Measurements from ENCODE around the gene CTF1.
"Not testable (repeated sequence)": the region's sequence is repeated elsewhere in the genome, so short reads cannot be mapped to it uniquely, and the experiment has no call there.

The CTF1 gene

DNA sequence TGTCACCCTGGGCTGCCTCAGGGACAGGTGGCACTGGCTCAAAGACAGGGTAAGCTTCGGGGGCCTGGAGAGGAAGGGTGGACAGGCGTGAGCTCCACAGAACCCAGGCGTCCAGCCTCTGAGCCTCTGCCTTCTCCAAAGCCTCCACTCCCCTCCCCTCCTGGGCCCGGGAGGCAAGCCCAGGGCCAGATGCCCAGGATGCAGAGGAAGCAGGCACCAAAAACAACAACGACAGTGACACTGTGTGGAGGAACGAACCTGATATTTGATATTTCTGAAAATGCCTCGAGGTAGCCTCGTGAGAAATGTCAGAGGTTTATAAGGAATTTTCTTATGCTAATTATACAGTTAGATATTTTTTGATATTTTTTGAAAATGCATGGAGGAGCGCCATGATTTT, 8.5 kb upstream of the CTF1 start:
- DNase-seq (ENCODE audit: low spot score), result no peak

DNA sequence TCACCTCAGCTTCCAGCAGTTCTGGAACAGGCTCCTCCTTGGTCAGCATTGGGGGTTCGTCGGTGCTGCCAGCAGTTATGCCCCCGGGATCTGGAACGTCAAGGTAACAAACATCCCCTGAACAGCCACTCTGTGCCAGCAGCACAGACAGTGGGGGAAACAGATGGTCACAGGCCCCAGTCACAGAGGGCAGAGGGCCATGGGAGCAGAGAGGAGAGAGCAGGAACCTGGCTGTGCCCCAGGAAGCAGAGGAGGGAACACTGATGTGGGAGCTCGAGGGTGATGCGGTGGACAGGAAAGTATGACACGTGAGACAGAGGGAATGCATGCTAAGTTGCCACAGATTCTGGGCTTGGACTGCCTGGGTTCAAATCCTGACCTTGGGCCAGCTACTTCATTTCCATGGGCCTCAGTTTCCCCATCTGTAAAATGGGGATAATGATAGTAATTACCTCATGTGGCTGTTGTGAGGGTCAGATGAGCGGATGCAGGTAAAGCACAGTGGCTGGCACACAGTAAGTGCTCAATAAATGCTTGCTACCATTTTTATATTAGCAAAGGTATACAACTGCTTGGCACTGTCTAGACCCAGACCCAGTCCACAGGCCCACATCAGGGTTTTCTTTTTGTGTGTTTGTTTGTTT, 7.4 kb upstream of the CTF1 start:
- DNase-seq (ENCODE audit: low spot score), result no peak

DNA sequence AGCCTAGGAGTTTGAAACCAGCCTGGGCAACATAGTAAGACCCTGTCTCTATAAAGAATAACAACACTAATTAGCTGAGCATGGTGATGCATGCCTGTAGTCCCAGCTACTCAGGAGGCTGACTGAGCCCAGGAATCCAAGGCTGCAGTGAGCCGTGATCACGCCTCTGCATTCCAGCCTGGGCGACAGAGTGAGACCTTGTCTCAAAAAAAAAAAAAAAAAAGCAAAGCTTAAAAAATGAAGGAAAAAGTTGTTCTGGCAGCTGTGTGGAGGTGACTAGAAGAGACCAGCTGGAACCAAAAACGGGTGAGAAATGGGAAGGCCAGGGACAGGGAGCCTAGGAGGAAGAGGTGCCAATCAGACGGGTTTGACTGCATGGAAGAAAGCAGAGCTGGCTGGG, 6.7 kb upstream of the CTF1 start:
- DNase-seq (ENCODE audit: low spot score), result no peak

DNA sequence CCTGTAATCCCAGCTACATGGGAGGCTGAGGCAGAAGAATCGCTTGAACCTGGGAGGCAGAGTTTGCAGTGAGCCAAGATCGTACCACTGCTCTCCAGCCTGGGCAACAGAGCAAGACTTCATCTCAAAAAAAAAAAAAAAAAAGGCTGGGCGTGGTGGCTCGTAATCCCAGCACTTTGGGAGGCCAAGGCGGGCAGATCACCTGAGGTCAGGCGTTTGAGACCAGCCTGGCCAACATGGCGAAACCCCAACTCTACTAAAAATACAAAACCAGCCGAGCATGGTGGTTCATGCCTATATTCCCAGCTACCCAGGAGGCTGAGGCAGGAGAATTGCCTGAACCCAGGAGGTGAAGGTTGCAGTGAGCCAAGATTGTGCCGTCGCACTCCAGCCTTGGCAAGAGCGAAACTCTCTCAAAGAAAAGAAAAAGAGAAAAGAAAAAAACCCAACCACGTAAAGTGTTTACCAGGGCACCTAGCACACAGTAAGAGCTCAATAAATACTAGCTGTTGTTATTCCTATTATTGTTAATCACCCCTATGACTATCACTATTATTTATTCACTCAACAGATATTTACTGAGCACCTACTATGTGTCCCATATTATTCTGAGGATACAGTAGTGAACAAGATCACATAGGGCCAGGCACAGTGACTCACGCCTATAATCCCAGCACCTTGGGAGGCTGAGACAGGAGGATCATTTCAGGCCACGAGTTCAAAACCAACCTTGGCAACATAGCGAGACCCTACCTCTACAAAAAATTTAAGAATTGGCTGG, 5.2 kb upstream of the CTF1 start:
- DNase-seq (ENCODE audit: low spot score), result not testable (repeated sequence)

DNA sequence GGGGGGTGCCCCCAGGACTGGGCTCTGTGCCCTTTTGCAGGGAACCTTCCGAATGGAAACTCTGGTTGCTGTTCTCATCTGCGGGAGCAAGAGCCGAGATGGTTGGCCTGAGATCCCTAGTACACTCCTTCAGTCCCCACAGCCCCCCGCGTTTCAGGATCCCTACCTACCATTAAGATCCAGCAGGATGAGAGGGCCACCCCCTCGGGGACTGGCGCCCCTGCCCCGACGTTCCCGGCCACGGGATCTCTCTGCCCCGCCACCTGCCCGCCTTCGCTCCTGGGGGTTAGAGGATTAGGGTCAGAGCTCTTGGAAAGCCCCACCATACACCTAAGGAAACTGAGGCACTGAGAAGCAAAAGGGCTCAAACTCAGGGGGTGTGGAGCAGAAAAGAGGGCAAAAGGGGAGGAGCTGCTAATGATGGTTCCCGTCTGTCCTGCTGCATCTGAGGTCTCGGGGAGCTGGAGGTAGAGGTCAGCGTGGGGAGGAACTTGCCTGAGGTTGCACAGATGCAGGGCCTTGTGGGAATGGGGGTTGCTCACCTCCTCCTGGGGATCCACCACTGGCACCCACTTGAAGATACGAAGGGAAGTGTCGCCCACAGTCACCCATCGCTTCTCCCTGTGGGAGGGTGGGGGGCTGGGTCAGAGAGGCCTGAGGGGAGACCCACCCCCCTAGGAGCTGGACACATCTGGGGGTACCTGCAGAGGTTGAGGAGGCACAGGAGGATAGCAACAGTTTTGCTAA, 3.6 kb upstream of the CTF1 start:
- no peak for DNase-seq (ENCODE audit: low spot score)

DNA sequence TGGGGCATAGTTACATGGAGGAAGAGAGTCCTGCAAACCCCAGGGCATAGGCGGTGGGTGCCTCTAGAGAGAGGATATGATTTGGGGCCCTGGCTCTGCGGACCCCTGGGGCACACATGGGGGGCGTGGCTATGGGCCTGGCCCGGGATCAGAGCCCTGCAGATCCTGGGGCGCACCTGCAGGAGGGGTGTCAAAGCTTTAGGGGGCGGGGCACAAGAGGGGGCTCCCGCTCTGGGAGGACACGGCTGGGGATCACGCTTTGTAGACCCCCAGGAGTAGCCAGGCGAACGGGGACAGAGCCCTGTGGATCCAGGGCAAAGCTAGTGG, 3.0 kb upstream of the CTF1 start:
- no peak for DNase-seq (ENCODE audit: low spot score)

DNA sequence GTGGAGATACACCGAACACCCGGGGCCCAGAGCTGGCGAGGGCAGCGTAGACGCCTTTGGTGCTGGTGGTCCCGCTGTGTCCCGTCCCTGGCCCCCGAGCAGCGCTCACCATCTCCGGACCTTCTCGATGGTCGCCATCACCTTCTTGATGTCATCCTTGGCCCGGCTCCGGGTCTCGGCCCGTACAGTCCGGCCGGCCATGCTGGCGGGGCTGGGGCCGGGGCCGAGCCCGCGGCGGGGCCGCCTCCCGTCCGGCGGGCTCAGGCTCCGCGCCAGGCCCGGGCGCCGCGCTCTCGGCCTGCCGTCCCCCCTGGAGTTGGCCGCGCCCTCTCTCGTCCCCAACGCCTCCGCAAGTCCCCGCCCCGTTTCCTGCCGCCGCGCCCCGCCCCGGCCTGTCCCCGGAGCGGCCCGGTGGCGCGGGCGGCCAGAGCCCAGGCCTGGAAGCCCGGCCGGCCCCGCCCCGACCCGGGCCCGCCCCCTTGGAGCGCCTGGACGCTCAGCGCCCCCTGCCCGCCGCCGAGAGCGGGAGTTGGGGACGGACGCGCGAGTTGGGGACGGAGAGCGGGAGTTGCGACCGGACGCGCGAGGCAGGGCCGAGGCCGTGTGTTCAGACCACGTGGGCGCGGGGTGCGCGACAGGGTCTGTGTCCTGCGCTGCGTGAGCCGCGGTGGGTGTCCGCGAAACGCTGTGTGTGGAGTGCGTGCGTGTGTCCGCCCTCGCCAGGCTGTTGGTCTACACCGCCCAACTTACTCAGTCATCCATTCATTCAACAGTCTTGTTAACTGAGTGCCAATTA, 2.5 kb upstream of the CTF1 start, which contains the start of gene BCL7C:
TSS of gene BCL7C (minus strand) at position 334 of the 796 bp plus-strand sequence. CDS start at position 201, 133 bp downstream.
- DNase-seq (ENCODE audit: low spot score), result peak; percentile 92

DNA sequence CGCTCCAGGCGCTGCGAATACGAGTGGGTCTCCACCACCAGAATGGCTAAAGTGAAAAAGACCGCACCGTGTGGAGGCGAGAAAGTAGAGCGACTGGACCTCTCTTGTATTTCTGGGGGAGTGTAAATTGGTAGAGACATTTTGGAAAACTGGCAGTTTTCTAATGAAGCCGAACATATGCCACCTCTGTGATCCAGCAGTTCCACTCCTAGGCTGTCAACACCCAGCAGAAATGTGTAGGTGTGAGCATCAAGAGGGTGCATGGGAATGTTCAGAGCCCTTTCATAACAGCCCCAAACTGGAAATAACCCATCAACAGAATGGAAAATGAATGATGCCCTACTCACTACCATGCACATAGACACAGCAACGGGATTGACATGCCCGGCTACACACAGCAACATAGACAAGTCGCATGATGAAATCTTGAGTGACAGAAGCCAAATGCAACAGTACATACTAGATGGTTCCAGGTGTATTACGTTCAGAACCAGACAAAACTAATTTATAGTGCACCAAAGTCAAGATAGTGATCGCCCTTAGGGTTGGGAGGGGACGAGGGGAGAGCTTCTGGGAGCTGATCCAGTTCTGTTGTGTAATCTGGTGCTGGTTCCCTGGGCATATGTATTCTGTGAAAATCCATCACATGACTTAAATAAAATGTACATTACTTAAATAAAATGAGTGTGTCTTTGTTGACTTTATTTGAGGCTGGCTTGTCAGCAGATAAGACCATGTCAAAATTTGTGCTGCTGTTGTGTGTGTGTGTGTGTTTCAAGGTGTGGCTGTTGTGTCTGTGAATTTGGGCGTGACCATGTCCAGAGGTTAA, 1.7 kb upstream of the CTF1 start:
- no peak for DNase-seq (ENCODE audit: low spot score)

DNA sequence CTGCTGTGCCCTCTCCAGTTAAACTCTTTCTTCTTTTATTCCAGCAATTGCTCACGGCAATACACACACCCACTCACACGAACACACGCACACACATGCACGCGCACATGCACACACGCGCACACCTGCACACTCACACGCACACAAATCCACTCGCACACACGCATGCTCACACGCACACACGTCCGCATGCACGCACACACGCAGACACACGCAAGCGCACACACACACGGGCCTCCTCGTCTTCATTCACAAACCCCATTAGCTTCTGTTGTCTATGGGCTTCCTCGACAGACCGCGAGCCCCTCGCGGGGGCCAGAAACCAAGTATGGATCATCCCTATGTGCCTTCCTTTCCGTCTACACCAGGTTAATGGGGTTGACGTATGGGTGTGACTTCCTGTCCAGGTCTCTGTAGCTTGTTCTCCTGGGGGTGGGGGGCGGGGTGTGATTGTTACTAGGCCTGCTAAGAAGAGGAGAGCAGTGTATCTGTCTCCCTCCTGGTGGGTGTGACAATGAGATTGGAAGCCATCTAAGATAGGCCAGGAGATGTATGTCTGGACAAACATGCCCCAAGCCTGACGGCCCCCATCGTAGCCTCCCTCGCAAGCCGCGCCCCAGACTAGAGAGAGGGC, 670 bp upstream of the CTF1 start:
- no peak for DNase-seq (ENCODE audit: low spot score)

DNA sequence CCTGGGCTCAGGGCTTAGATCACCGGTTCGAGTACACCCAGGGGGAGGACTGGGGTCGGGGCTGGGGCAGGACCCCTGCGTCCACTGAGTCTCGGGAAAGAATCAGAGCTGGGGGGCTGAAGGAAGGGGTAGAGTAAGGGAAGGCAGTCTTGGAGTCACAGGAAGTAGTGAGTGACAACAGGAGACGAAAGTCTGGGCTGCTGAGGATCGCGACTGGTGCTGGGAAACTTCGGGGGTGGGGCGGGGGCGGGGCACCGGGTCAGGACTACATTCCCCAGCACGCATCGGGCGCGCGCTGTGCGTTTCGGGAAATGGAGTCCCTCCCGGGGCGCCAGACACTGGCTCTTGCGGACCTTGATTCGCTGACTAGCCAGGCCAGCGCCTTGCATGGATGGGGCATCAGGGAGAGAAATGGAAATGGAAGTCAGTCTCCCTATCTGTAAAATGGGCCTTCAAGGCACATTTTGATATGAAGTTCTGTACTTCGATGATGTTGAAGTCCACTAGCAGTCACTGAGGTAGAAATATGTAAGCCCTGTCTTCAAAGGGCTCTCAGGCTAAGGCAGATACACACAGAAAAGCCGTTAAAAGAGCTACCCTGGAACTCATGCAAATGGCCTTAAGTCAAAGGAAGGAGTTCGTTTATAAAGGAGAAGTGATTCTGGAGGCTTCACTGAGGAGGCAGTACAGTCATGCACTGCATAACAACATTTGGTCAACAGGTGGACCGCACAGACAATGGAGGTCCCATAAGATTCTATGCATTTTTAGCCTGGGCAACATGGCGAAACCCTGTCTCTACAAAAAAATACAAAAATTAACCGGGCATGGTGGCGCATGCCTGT, 697 bp downstream of the CTF1 start:
- DNase-seq (ENCODE audit: low spot score), result peak; percentile 91

DNA sequence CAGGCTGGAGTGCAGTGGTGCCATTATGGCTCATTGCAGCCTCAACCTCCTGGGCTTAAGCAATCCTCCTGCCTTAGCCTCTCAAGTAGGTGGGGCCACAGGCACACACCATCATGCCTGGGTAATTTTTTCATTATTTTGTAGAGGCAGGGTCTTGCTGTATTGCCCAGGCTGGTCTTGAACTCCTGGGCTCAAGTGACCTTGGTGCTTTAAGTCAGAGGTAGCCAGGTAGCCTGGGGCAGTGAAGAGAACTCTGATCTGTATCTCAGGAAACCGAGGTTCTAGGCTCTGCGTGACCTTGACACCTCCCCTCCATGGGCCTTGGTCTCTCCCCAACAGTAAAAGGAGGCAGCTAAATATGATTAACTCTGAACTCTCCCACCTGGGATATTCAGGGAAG, 3.4 kb downstream of the CTF1 start:
- DNase-seq (ENCODE audit: low spot score), result no peak

DNA sequence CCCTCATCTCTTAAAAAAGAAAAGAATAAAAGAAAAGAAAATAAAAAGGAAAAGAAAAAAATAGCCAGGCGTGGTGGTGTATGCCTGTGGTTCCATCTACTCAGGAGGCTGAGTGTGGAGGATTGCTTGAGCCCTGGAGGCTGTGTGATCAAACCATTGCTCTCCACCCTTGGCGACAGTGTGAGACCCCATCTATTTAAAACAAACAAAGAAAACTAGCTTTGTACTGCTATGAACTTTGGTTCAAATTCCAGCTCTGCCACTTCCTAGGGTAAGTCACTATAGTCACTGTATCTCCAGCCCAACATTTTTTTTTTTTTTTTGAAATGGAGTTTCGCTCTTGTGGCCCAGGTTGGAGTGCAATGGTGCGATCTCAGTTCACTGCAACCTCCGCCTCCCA, 4.2 kb downstream of the CTF1 start:
- no peak for DNase-seq (ENCODE audit: low spot score)

DNA sequence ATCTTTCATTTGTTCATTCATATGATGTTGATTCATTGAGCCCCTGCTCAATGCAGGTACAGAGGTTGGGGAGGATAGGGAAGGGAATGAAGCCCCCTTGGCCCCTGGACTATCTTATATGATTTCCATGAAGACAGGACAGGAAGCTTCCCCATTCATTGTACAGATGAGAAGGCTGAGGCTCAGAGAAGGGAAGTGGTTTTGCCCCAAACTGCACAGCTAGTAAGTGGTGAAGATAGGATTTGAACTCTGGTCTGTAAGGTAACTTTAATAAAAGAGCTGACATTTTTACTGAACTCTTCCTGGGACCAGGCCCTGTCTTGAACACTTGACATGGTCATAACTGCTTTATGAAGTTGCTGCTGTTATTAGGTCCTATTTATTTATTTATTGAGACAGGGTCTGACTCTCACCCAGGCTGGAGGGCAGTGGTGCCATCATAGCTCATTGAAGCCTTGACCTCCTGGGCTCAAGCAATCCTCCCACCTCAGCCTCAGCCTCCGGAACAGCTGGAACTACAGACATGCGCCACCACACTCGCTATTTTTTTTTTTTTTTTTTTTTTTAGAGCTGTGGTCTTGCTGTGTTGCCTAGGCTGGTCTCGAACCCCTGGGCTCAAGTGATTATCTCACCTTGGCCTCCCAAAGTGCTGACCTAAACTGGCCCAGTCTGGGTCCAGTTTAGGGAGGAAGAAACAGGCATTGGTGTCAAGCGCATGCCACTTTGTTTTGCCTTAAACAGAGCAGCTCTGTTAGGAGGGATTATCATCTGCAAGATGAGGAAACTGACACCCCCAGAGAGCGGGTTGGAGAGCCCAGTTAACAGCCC, 5.0 kb downstream of the CTF1 start:
- no peak for DNase-seq (ENCODE audit: low spot score)

DNA sequence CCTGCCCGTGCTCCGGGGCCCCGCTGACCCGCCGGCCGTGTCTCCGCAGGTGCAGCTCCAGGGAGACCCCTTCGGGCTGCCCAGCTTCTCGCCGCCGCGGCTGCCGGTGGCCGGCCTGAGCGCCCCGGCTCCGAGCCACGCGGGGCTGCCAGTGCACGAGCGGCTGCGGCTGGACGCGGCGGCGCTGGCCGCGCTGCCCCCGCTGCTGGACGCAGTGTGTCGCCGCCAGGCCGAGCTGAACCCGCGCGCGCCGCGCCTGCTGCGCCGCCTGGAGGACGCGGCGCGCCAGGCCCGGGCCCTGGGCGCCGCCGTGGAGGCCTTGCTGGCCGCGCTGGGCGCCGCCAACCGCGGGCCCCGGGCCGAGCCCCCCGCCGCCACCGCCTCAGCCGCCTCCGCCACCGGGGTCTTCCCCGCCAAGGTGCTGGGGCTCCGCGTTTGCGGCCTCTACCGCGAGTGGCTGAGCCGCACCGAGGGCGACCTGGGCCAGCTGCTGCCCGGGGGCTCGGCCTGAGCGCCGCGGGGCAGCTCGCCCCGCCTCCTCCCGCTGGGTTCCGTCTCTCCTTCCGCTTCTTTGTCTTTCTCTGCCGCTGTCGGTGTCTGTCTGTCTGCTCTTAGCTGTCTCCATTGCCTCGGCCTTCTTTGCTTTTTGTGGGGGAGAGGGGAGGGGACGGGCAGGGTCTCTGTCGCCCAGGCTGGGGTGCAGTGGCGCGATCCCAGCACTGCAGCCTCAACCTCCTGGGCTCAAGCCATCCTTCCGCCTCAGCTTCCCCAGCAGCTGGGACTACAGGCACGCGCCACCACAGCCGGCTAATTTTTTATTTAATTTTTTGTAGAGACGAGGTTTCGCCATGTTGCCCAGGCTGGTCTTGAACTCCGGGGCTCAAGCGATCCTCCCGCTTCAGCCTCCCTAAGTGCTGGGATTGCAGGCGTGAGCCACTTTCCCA, 5.9 kb downstream of the CTF1 start:
- DNase-seq (ENCODE audit: low spot score), result peak; percentile 93

DNA sequence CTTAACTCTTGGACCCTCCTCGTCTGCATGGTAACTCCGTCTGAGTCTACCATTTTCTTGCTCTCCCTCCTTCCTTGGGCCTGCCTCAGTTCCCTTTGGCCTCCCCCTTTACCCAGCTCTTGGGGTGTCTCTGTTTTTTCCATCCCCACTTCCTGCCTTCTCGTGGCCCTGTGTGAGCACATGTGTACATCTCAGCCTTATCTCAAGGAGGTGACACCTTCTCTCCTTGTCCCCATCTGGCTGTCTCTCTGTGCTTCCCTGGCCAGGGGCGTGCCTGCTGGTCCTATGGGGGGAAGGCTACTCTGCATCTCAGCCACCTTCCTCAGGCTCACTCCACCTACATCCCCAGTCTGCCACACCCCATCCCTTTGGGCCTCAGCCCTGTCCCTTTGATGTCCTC, 6.6 kb downstream of the CTF1 start:
- DNase-seq (ENCODE audit: low spot score), result no peak

DNA sequence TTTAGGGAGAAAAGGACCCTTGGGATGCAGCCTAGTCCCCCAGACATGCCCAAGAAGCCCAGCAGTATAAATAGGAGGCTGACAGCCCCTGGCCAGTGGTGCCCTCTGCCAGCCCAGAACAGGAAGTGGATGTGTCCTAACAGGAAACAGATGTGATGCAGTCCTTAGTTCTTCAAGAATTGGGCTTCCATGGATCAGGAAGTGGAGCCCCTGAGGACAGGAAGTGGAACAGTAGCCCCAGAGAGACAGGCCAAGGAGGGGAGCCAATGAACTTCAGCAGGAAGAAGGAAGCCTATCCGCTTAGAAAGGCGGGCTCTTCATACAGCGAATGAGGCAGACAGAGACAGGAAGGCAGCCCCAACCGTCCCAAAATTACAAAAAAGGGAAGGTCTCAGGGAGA, 7.2 kb downstream of the CTF1 start:
- DNase-seq (ENCODE audit: low spot score), result peak; percentile 46

DNA sequence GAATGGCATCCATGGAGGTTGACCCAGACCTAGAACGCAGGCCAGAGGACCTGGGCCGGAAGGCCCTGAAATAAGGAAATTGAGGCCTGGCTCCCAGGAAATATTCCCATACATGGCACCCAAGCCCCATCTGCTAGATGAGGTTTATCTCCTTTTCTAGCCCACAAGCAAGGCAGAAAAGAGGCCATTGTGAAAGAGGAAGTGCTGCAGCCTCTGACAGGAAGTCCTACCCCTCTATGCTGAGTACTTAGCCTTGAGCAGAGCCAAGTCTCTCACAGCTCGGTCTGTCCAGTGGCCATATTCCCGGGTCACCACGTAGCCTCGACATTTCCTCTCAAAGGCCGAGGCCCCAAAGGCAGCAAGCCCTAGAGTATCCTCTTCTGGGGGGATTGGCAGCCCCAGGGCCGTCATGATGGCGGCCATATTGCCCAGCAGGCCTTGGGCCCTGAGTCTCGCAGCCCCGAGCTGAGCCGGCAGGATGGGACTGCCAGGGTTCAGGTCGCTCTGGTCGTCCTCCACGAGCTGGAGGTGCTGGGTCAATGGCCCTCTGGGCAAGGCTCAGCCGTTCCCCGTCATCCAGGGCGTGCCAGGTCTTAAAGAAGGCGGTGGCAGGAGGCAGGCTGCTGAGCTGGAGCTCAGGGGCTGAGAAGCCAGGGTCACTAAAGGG, 7.8 kb downstream of the CTF1 start:
- DNase-seq (ENCODE audit: low spot score), result no peak
